DOHH2 (cell line): ENCODE measurements around the gene SMCR8.
A peak's percentile ranks its signal among the peaks of the same experiment; 100 is the strongest.

Source experiments
- H3F3A ChIP-seq: fragments of 200-600 bp; sonication (generic), shearing (Covaris generic); 2 replicates; pipeline ENCODE4 v1.6.0; 2016; ENCODE audit warnings: antibody characterized with exemption, mild to moderate bottlenecking; ENCODE audit not compliant: control insufficient read depth, insufficient read depth
- H3K27ac ChIP-seq: fragments of 200-600 bp; sonication (generic); 2 replicates; pipeline ENCODE4 v1.5.1; 2014; ENCODE audit warnings: low read depth, mild to moderate bottlenecking, low read length, moderate library complexity
- H3K27me3 ChIP-seq: fragments of 200-600 bp; sonication (generic); 2 replicates; pipeline ENCODE4 v1.6.1; 2014; ENCODE audit warnings: mild to moderate bottlenecking, low read length, mixed read lengths; ENCODE audit not compliant: control insufficient read depth
- H3K36me3 ChIP-seq: fragments of 200-600 bp; sonication (generic); 2 replicates; pipeline ENCODE4 v1.6.1; 2014; ENCODE audit warnings: mild to moderate bottlenecking, low read length, moderate library complexity, mixed read lengths; ENCODE audit not compliant: control insufficient read depth
- H3K4me1 ChIP-seq: fragments of 200-600 bp; sonication (generic); 2 replicates; pipeline ENCODE4 v1.6.1; 2014; ENCODE audit warnings: mild to moderate bottlenecking, low read length, mixed read lengths; ENCODE audit not compliant: control insufficient read depth
- H3K4me2 ChIP-seq: fragments of 200-600 bp; sonication (generic); 2 replicates; pipeline ENCODE4 v1.6.0; 2014; ENCODE audit warnings: mild to moderate bottlenecking, low read length, moderate library complexity
- H3K4me3 ChIP-seq: fragments of 200-600 bp; sonication (generic); 2 replicates; pipeline ENCODE4 v1.5.1; 2014; ENCODE audit warnings: mild to moderate bottlenecking, low read length, mixed read lengths
- H3K79me2 ChIP-seq: fragments of 200-600 bp; sonication (generic); 2 replicates; pipeline ENCODE4 v1.6.1; 2014; ENCODE audit warnings: mild to moderate bottlenecking, low read length, mixed read lengths; ENCODE audit not compliant: control insufficient read depth
- H3K9me2 ChIP-seq: fragments of 200-600 bp; sonication (generic); replicated peaks from 2 replicates; pipeline ENCODE4 v1.6.1; 2014; ENCODE audit warnings: mild to moderate bottlenecking, low read length, mixed read lengths; ENCODE audit not compliant: control insufficient read depth
- H3K9me3 ChIP-seq: fragments of 200-600 bp; sonication (generic); 2 replicates; pipeline ENCODE4 v1.6.1; 2014; ENCODE audit warnings: antibody characterized with exemption, low read length, mixed read lengths; ENCODE audit not compliant: control insufficient read depth, insufficient read depth
- H4K20me1 ChIP-seq: fragments of 200-600 bp; sonication (generic); 2 replicates; pipeline ENCODE4 v1.6.0; 2014; ENCODE audit warnings: low read depth, mild to moderate bottlenecking, antibody characterized with exemption, low read length, moderate library complexity; ENCODE audit not compliant: control insufficient read depth, insufficient read depth
- EZH2phosphoT487 ChIP-seq: fragments of 200-600 bp; sonication (generic); IDR thresholded peaks from 2 replicates; pipeline ENCODE4 v1.6.1; 2017; ENCODE audit warnings: borderline replicate concordance, mild to moderate bottlenecking, antibody characterized with exemption, low read length, moderate library complexity, mixed read lengths
- TF ChIP-seq, protein P1 (sequence below): fragments of 200-600 bp; sonication (generic); IDR thresholded peaks from one replicate; pipeline ENCODE4 v1.5.1; 2014; ENCODE audit warnings: antibody characterized with exemption, mild to moderate bottlenecking, low read depth, low read length; ENCODE audit not compliant: poor library complexity, severe bottlenecking

Gene SMCR8

DNA sequence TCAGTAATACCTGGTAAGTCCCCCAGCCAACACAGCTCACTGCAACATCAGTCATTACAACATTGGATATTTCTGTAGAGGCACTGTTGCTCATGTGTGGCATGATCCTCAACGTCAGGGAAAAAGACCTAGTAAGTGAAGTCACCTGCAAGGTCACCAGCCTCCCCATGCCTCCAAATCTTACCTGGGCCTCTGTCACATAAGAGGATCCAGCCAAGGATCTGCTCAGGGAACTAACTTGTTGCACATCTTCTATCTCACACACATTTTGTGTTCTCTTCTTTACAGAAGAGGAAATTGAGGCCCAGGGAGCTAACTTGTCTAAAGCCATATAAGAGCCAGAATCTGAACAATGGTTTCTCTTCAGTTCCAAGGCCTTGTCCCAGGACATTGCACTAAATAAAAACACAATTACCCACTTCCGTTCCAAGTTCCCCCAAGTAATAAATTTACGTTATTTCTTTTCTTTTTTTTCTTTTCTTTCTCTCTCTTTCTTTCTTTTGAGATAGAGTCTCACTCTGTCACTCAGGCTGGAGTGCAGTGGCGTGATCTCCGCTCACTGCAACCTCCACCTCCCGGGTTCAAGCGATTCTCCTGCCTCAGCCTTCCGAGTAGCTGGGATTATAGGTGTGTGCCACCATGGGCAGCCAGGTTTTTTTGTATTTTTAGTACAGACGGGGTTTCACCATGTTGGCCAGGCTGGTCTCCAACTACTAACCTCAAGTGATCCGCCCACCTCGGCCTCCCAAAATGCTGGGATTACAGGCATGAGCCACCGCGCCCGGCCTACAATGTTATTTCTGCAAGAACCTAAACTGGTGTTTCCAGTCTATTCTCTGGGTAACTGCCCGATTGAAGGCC lies 47.0 kb downstream of the SMCR8 start:
- Histone ChIP-seq H3K9me2 (no peaks in the 10 kb centered on the region), H4K20me1 (0 out of 2 replicates have a peak, but pooled peaks cover 2% of the 10 kb centered on the region), H3K27ac (no peak overlapping the region)

DNA sequence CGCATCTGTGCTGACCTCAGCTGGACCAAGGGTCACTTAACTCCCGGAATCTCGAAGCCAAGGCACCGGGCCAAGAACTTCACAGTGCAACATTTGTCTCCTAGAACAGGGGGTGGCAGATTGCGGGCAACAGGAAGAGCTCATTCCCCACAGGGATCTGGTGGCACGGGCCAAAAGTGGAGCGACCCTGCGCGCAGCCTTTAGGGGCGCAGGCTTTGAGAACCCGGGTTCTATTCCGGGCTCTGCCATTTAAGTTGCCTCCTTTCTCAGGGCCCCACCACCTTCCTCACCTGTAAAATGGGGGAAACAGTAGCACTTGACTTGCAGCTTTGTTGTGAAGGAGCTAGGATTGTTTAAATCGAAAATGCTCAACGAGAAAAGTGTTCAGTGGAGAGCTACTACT lies 47.6 kb downstream of the SMCR8 start:
- H3F3A ChIP-seq, result no peaks in the 10 kb centered on the region
- TF ChIP-seq EZH2phosphoT487, result no peak
- TF ChIP-seq, protein P1, sequence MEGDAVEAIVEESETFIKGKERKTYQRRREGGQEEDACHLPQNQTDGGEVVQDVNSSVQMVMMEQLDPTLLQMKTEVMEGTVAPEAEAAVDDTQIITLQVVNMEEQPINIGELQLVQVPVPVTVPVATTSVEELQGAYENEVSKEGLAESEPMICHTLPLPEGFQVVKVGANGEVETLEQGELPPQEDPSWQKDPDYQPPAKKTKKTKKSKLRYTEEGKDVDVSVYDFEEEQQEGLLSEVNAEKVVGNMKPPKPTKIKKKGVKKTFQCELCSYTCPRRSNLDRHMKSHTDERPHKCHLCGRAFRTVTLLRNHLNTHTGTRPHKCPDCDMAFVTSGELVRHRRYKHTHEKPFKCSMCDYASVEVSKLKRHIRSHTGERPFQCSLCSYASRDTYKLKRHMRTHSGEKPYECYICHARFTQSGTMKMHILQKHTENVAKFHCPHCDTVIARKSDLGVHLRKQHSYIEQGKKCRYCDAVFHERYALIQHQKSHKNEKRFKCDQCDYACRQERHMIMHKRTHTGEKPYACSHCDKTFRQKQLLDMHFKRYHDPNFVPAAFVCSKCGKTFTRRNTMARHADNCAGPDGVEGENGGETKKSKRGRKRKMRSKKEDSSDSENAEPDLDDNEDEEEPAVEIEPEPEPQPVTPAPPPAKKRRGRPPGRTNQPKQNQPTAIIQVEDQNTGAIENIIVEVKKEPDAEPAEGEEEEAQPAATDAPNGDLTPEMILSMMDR, result peak; percentile 37
- H3K9me2 ChIP-seq, result no peaks in the 10 kb centered on the region
- H3K27ac ChIP-seq, result peak overlapping the region; percentile 44
- peaks cover 11% of the 10 kb centered on the region for H3K4me1 ChIP-seq
- H3K27me3 ChIP-seq, result no peaks in the 10 kb centered on the region
- peak overlapping the region; percentile 95 for H3K4me2 ChIP-seq
- H3K36me3 ChIP-seq, result peaks cover 29% of the 10 kb centered on the region
- H3K4me3 ChIP-seq, result peak overlapping the region; percentile 94
- H3K9me3 ChIP-seq, result no peaks in the 10 kb centered on the region
- peaks cover 50% of the 10 kb centered on the region for H3K79me2 ChIP-seq
- H4K20me1 ChIP-seq, result 0 out of 2 replicates have a peak, but pooled peaks cover 2% of the 10 kb centered on the region

More for the DNA sequence above, 47.0 kb downstream of the SMCR8 start:
- Histone ChIP-seq H3K4me1 (peaks cover 11% of the 10 kb centered on the region), H3K4me2 (peak overlapping the region; percentile 95), H3K36me3 (peaks cover 35% of the 10 kb centered on the region), H3K4me3 (peak overlapping the region; percentile 94), H3F3A (no peaks in the 10 kb centered on the region), H3K79me2 (peaks cover 56% of the 10 kb centered on the region), H3K9me3 (no peaks in the 10 kb centered on the region), H3K27me3 (no peaks in the 10 kb centered on the region)
- TF ChIP-seq, protein P1, result no peak
- TF ChIP-seq EZH2phosphoT487, result no peak

DNA sequence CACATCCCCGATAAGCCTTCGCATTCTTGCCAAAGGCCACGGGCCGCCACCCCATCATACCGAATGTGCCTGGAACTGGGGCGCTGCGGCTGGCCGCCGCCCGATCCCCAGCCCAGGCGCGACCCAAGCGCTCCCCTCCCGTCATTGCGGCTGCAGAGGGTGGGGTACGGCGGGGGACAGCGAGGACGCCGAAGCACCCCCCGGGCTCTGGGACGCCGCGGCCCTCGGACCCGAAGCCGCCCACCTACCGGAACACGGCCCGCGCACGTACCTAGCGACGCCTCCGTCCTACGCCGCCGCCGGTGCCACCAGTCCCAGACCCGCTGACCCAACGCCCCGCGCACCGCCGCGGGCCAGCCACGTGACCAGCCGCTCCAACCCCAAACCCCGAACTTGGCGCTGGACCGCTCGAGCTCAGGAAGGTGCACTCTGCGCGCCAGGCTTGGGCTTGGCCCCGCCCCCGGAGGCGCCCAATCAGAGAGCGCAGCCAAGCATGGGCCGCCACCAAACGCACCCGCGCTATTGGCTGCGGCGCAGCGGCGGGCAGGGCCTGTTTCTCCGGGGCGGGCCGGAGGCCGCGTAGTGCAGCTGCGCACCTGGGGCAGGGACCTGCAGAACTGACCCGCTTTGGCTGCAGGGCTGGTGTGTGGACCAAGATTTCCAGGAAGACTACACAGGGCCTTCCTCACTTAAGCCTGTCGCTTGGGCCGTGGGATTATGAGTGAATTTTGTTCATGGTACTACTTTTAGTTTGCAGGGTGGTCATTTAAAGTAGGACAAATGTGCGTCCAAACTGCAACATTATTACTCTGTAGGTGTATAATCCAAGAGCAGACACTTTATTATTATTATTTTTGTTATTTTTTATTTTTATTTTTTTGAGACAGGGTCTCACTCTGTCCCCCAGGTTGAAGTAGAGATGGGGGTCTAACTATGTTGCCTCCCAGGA lies 48.3 kb downstream of the SMCR8 start, which contains the start of gene SHMT1:
SHMT1 (minus strand) TSS at position 450 of the 949 bp plus-strand sequence. CDS start 7,569 bp downstream, outside the sequence.
- peak within 1 kb of the TSS; percentile 44 for H3K27ac ChIP-seq

More for the DNA sequence above, 48.3 kb downstream of the SMCR8 start, which contains the start of gene SHMT1:
- H3K4me1 ChIP-seq, result peaks cover 11% of the 10 kb centered on the region
- no peaks in the 10 kb centered on the region for H3K27me3 ChIP-seq
- H3K79me2 ChIP-seq, result peaks cover 47% of the 10 kb centered on the region
- H3K9me2 ChIP-seq, result no peaks in the 10 kb centered on the region
- peaks cover 28% of the 10 kb centered on the region for H3K36me3 ChIP-seq
- H3K4me2 ChIP-seq, result peak within 1 kb of the TSS; percentile 95
- 0 out of 2 replicates have a peak, but pooled peaks cover 2% of the 10 kb centered on the region for H4K20me1 ChIP-seq
- peak within 1 kb of the TSS; percentile 94 for H3K4me3 ChIP-seq
- no peaks in the 10 kb centered on the region for H3K9me3 ChIP-seq
- no peaks in the 10 kb centered on the region for H3F3A ChIP-seq
- TF ChIP-seq, protein P1, result no peak
- TF ChIP-seq EZH2phosphoT487, result no peak
